HEK293T (cell line): Measurements from ENCODE around the gene DLG2.

Source experiments
- CTCF ChIA-PET: fragments of 350-600 bp; formaldehyde crosslinking; extraction: SDS; loops from one replicate; lab custom pipeline; 2021; ENCODE audit warnings: antibody characterized with exemption, inconsistent platforms; lab: Yijun Ruan, JAX
- POLR2A ChIA-PET: fragments of 350-600 bp; formaldehyde crosslinking; extraction: SDS; loops from one replicate; lab custom pipeline; 2020; ENCODE audit warnings: antibody characterized with exemption, inconsistent platforms; lab: Yijun Ruan, JAX
- DNase-seq: peaks from one replicate; pipeline ENCODE4 v3.0.0; 2012; ENCODE audit warnings: mixed read lengths; ENCODE audit errors: extremely low spot score
- ARNT ChIP-seq: fragments of 450-650 bp; IDR thresholded peaks from 2 replicates; pipeline ENCODE4 v1.6.1; 2017; ENCODE audit warnings: mild to moderate bottlenecking
- BHLHE40 ChIP-seq: fragments of 450-650 bp; IDR thresholded peaks from 2 replicates; pipeline ENCODE4 v1.6.1; 2016; ENCODE audit warnings: mild to moderate bottlenecking, moderate library complexity, borderline replicate concordance
- CTBP1 ChIP-seq: fragments of 450-650 bp; IDR thresholded peaks from 2 replicates; pipeline ENCODE4 v1.6.1; 2016; ENCODE audit warnings: borderline replicate concordance
- ELF4 ChIP-seq: fragments of 450-650 bp; IDR thresholded peaks from 2 replicates; pipeline ENCODE4 v1.6.1; 2017; ENCODE audit warnings: antibody characterized with exemption
- FOXA1 ChIP-seq: fragments of 450-650 bp; IDR thresholded peaks from 2 replicates; pipeline ENCODE4 v1.6.1; 2016; ENCODE audit warnings: mild to moderate bottlenecking
- FOXK2 ChIP-seq: fragments of 450-650 bp; IDR thresholded peaks from 2 replicates; pipeline ENCODE4 v1.6.1; 2016; ENCODE audit warnings: mild to moderate bottlenecking
- FOXM1 ChIP-seq: fragments of 450-650 bp; IDR thresholded peaks from 2 replicates; pipeline ENCODE4 v1.6.1; 2017; ENCODE audit warnings: mild to moderate bottlenecking, borderline replicate concordance
- HDGF ChIP-seq: fragments of 450-650 bp; IDR thresholded peaks from 2 replicates; pipeline ENCODE4 v1.6.1; 2017; ENCODE audit warnings: antibody characterized with exemption, borderline replicate concordance
- L3MBTL2 ChIP-seq: fragments of 450-650 bp; conservative IDR thresholded peaks from 2 replicates; pipeline ENCODE4 v1.6.1; 2016; ENCODE audit warnings: mild to moderate bottlenecking
- LEF1 ChIP-seq: fragments of 450-650 bp; IDR thresholded peaks from 2 replicates; pipeline ENCODE4 v1.6.1; 2017; ENCODE audit warnings: mild to moderate bottlenecking, borderline replicate concordance
- NFRKB ChIP-seq: fragments of 450-650 bp; IDR thresholded peaks from 2 replicates; pipeline ENCODE4 v1.6.1; 2016; ENCODE audit warnings: mild to moderate bottlenecking, moderate library complexity
- SP1 ChIP-seq: fragments of 450-650 bp; IDR thresholded peaks from 2 replicates; pipeline ENCODE4 v1.6.1; 2017
- SUZ12 ChIP-seq: fragments of 450-650 bp; IDR thresholded peaks from 2 replicates; pipeline ENCODE4 v1.6.1; 2016; ENCODE audit warnings: mild to moderate bottlenecking
- TARDBP ChIP-seq: fragments of 450-650 bp; IDR thresholded peaks from 2 replicates; pipeline ENCODE4 v1.6.1; 2016
- ZNF384 ChIP-seq: fragments of 450-650 bp; IDR thresholded peaks from 2 replicates; pipeline ENCODE4 v1.6.1; 2016
- TF ChIP-seq, protein P1 (sequence below): fragments of 450-650 bp; IDR thresholded peaks from 2 replicates; pipeline ENCODE4 v1.6.1; 2016

Gene DLG2

DNA sequence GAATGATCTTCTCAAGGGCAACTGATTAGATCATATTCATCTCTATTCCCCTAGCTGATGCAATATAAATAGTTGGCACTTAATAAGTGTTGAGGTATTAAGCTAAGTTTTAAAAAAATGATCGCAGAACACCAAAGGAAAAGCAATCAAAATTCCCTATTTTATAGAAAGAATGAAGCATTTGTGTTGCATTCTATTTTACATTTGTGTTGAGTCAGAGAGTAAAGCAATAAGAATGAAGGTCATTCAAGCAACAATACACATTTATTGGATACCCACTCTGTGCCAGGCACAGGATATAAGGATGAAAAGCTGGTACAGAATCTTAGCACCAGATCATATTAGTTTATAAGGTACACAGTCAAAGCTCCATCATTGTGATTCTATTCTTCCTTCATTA, 1654.6 kb downstream of the DLG2 start:
- TF ChIP-seq CTBP1 (no peak), ZNF384 (no peak), LEF1 (no peak)
- CTCF ChIA-PET = no interaction called here
- no peak for DNase-seq
- POLR2A ChIA-PET = no interaction called here

DNA sequence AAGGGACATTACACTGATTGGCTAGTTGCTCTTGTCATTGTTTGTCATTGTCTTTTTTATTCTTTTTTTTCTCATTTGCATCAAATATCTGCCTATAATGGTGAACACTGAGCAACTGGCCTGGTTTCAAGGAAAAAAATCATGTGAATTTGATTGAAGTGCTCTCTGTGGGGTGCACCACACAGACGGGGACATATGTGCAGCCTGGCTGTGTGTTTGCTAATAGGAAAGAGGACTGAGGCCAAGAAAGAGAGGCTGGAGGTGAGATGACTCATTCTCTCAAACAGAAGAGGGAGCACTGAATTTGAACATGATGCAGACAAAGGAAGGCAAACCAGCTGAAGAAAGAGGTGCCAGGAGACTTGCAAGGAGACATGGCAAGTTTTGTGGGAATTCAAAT, 1656.1 kb downstream of the DLG2 start:
- ChIA-PET POLR2A (no interaction called here), CTCF (no interaction called here)

DNA sequence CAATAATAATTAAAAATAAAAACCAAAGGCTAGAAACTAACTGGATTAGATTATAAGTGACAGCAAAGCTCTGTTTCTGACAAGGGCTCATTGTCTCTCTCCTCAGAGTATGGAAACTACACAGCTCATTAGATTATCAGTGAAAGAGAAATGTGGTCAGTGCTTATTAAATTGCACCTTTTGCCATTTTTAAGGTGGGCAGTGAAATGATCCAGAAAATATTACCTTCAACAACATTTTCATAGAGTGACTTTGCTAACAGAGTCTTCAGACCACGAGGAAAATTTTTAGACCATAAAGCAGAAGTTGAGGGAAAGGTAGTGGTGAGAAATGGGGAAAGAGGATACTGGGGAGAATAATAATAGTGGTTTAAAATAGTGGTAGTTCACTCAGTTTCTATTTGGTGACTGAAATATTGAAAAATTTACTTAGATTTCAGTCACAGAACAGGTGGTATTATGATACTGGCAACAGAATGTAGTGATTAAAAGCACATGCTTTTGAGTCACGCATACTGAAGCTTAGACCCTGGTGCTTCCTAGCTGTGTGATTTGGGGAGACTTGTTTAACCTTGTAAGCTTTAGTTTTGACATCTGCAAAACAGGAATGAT, 1657.0 kb downstream of the DLG2 start:
- ChIA-PET CTCF (interaction anchor here (0.5 kb wide), 1 partner anchor 165 kb away, joined by 3 read pairs; no protein-coding TSS in a partner anchor), POLR2A (no interaction called here)
- DNase-seq = no peak
- TF ChIP-seq SUZ12 (no peak), L3MBTL2 (no peak), LEF1 (no peak), NFRKB (no peak), FOXM1 (no peak), ZNF384 (no peak), TARDBP (no peak)
- TF ChIP-seq, protein P1, sequence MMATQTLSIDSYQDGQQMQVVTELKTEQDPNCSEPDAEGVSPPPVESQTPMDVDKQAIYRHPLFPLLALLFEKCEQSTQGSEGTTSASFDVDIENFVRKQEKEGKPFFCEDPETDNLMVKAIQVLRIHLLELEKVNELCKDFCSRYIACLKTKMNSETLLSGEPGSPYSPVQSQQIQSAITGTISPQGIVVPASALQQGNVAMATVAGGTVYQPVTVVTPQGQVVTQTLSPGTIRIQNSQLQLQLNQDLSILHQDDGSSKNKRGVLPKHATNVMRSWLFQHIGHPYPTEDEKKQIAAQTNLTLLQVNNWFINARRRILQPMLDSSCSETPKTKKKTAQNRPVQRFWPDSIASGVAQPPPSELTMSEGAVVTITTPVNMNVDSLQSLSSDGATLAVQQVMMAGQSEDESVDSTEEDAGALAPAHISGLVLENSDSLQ = no peak

More for the DNA sequence above, 1656.1 kb downstream of the DLG2 start:
- TF ChIP-seq ARNT (no peak), FOXM1 (no peak), ELF4 (no peak), NFRKB (no peak)
- no peak for DNase-seq

DNA sequence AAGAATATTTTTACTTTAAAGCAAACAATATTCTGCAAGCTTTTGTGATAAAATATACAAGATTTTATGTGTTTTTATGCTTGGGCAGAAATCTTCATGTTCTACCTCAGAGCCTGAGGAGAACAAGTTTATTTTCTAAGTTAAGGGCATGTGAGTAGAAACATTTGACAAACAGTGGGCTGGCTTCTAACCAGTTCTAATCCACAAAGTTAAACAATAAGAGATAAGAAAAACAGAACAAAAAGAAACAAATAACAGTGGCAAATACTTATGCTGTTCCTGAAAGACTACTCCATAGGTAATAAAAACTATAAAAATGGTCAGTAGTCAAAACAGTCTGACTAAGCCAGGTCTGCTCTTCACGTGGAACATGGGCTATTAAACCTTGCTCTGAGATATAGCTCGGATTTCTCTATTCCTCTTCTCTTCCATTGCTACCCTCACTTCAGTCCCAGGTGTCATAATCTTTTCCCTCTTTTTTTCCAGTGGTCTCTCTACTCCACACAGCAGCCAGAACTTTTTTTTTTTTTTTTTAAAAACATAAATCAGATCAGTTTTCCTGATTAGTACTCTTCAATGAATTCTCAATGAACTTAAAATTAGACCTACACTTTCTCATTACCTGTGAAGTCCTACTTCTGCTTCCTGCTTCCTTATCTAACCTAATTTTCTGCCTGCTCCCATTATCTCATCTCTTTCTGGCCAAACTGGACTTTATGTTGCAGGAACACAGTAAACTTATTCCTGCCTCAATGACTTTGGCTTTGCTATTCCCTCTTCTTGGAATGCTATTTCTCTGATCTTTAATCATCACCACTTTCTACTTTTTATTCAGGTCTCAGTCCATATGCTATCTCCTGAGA, 1669.9 kb downstream of the DLG2 start:
- POLR2A ChIA-PET = no interaction called here
- no peak for TF ChIP-seq FOXK2
- no peak for TF ChIP-seq TARDBP
- TF ChIP-seq, protein P1 = no peak
- TF ChIP-seq BHLHE40 = no peak
- no peak for TF ChIP-seq NFRKB
- no peak for TF ChIP-seq CTBP1
- no peak for TF ChIP-seq L3MBTL2
- CTCF ChIA-PET = no interaction called here
- DNase-seq = no peak

DNA sequence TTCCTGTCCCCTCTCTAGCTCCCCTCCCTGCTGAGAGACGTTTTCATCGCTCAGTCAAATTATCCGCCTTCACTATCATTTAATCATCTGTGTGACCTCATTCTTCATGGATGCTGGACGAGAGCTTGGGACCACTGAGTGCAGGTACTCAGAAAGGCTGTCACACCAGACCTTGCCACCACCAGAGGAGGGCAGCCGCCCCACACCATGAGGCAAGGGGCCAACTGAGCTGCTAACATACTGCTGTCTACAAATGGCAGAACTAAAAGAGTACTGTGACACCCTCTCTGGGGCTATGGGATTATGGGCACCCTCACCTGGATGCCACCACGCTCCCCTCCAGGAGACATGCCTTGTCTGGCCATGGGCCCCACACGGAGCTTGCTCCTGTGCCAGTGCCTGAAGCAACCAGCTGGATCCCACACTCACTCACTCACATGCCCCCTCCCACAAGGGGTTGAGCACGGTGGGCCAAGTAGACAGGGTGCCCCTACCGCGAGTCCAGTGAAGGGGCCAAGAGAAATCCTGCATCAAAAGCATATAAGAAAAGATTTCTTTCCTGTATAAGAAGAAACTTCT, 1670.9 kb downstream of the DLG2 start:
- DNase-seq = no peak
- TF ChIP-seq HDGF = no peak
- ChIA-PET CTCF (no interaction called here), POLR2A (no interaction called here)

DNA sequence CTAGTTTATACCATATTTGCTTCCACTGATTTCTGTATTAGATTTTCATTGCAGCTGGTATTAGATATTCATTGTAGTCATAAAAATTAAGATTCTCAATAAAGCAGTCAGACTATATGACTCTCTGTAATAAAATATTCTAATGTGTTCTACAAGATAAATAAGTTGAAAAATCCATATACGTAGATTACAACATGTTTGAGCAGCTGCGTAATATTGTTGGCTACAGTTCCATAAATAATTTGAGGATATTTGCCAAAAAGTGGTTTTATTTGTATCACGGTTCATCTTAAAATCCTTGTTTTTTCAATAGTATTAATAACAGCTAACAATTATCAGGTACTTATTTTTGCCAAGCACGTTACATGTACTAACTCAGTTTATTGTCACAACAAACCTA, 1672.4 kb downstream of the DLG2 start:
- no peak for TF ChIP-seq CTBP1
- TF ChIP-seq L3MBTL2 = no peak
- TF ChIP-seq, protein P1 = no peak
- TF ChIP-seq SUZ12 = no peak
- TF ChIP-seq LEF1 = no peak
- TF ChIP-seq HDGF = no peak
- TF ChIP-seq TARDBP = no peak
- TF ChIP-seq NFRKB = no peak
- TF ChIP-seq FOXM1 = no peak
- TF ChIP-seq FOXA1 = no peak
- no peak for TF ChIP-seq ARNT
- TF ChIP-seq SP1 = no peak
- TF ChIP-seq ZNF384 = no peak
- no peak for TF ChIP-seq BHLHE40
- no peak for TF ChIP-seq ELF4
- no peak for TF ChIP-seq FOXK2
- DNase-seq = no peak
- POLR2A ChIA-PET = no interaction called here
- CTCF ChIA-PET = no interaction called here
